Measurements from ENCODE around the gene RNASE1.
"Not testable (repeated sequence)": the region's sequence is repeated elsewhere in the genome, so short reads cannot be mapped to it uniquely, and the experiment has no call there.

Gene RNASE1

GRCh38 chr14:20802341-20803084 is at the start of gene RNASE1:
Gene RNASE1 (minus strand): TSS chr14:20802844. CDS start chr14:20802068, 776 bp downstream.
- H3K27ac Mint-ChIP-seq = peak within 1 kb of the TSS; percentile 51
- ATAC-seq = no peak
- H3K4me1 Mint-ChIP-seq = peaks cover 49% of the 10 kb centered on the region
- H3K36me3 Mint-ChIP-seq = no peaks in the 10 kb centered on the region
- no peaks in the 10 kb centered on the region for H3K9me3 Mint-ChIP-seq
- no peaks in the 10 kb centered on the region for H3K27me3 Mint-ChIP-seq
- no peak within 1 kb of the TSS for H3K4me3 Mint-ChIP-seq

GRCh38 chr14:20848955-20849570 is 46.4 kb upstream of the RNASE1 start:
- Mint-ChIP-seq H3K27me3 (no peaks in the 10 kb centered on the region), H3K27ac (peak overlapping the region; percentile 5), H3K9me3 (no peaks in the 10 kb centered on the region), H3K36me3 (no peaks in the 10 kb centered on the region), H3K4me1 (peaks cover 15% of the 10 kb centered on the region), H3K4me3 (no peak overlapping the region)
- ATAC-seq = no peak

- H3K4me1 Mint-ChIP-seq = peaks cover 15% of the 10 kb centered on the region
- no peak for ATAC-seq
- no peaks in the 10 kb centered on the region for H3K9me3 Mint-ChIP-seq
- H3K36me3 Mint-ChIP-seq = no peaks in the 10 kb centered on the region
- peak overlapping the region; percentile 5 for H3K27ac Mint-ChIP-seq
- no peaks in the 10 kb centered on the region for H3K27me3 Mint-ChIP-seq
- H3K4me3 Mint-ChIP-seq = no peak overlapping the region
These were observed 45.8 kb upstream of the RNASE1 start for GRCh38 chr14:20848316-20848954.

- H3K36me3 Mint-ChIP-seq = no peaks in the 10 kb centered on the region
These were observed 43.9 kb upstream of the RNASE1 start for GRCh38 chr14:20846560-20846959.

GRCh38 chr14:20841096-20841495 is 38.5 kb upstream of the RNASE1 start:
- no peak for ATAC-seq
- Mint-ChIP-seq H3K36me3 (no peaks in the 10 kb centered on the region), H3K27me3 (no peaks in the 10 kb centered on the region), H3K27ac (no peak overlapping the region), H3K4me3 (no peak overlapping the region), H3K4me1 (peaks cover 2% of the 10 kb centered on the region), H3K9me3 (no peaks in the 10 kb centered on the region)

More at GRCh38 chr14:20846560-20846959, 43.9 kb upstream of the RNASE1 start:
- no peak for ATAC-seq
- no peak overlapping the region for H3K4me3 Mint-ChIP-seq
- no peaks in the 10 kb centered on the region for H3K27me3 Mint-ChIP-seq
- H3K4me1 Mint-ChIP-seq = peaks cover 15% of the 10 kb centered on the region
- H3K9me3 Mint-ChIP-seq = no peaks in the 10 kb centered on the region
- no peak overlapping the region for H3K27ac Mint-ChIP-seq

- Mint-ChIP-seq H3K9me3 (peaks cover 6% of the 10 kb centered on the region), H3K36me3 (no peaks in the 10 kb centered on the region), H3K27me3 (no peaks in the 10 kb centered on the region), H3K4me3 (no peak overlapping the region), H3K4me1 (no peaks in the 10 kb centered on the region), H3K27ac (no peak overlapping the region)
- ATAC-seq = no peak
These were observed 35.2 kb upstream of the RNASE1 start for GRCh38 chr14:20837831-20838230.

- H3K4me3 Mint-ChIP-seq = no peak overlapping the region
- H3K36me3 Mint-ChIP-seq = no peaks in the 10 kb centered on the region
These were observed 34.2 kb upstream of the RNASE1 start for GRCh38 chr14:20836668-20837338.

GRCh38 chr14:20834899-20835298 is 32.3 kb upstream of the RNASE1 start:
- H3K36me3 Mint-ChIP-seq = no peaks in the 10 kb centered on the region
- no peaks in the 10 kb centered on the region for H3K27me3 Mint-ChIP-seq
- H3K9me3 Mint-ChIP-seq = peaks cover 6% of the 10 kb centered on the region
- H3K27ac Mint-ChIP-seq = no peak overlapping the region
- ATAC-seq = no peak
- H3K4me3 Mint-ChIP-seq = no peak overlapping the region
- no peaks in the 10 kb centered on the region for H3K4me1 Mint-ChIP-seq

More at GRCh38 chr14:20836668-20837338, 34.2 kb upstream of the RNASE1 start:
- no peak overlapping the region for H3K27ac Mint-ChIP-seq
- no peaks in the 10 kb centered on the region for H3K27me3 Mint-ChIP-seq
- peaks cover 6% of the 10 kb centered on the region for H3K9me3 Mint-ChIP-seq
- no peak for ATAC-seq
- H3K4me1 Mint-ChIP-seq = no peaks in the 10 kb centered on the region

- Mint-ChIP-seq H3K4me1 (peaks cover 9% of the 10 kb centered on the region), H3K9me3 (peaks cover 10% of the 10 kb centered on the region), H3K27me3 (no peaks in the 10 kb centered on the region), H3K4me3 (no peak overlapping the region), H3K36me3 (no peaks in the 10 kb centered on the region), H3K27ac (no peak overlapping the region)
- no peak for ATAC-seq
These were observed 28.2 kb upstream of the RNASE1 start for GRCh38 chr14:20830831-20831230.

GRCh38 chr14:20828024-20828694 is 25.5 kb upstream of the RNASE1 start:
- not testable (repeated sequence) for H3K9me3 Mint-ChIP-seq, H3K36me3 Mint-ChIP-seq, H3K4me1 Mint-ChIP-seq, H3K27me3 Mint-ChIP-seq, H3K4me3 Mint-ChIP-seq, ATAC-seq
- H3K27ac Mint-ChIP-seq = peak overlapping the region; percentile 36

- H3K27ac Mint-ChIP-seq = peak overlapping the region; percentile 36
- H3K4me3 Mint-ChIP-seq = no peak overlapping the region
- H3K4me1 Mint-ChIP-seq = peaks cover 9% of the 10 kb centered on the region
- no peak for ATAC-seq
- no peaks in the 10 kb centered on the region for H3K27me3 Mint-ChIP-seq
- H3K36me3 Mint-ChIP-seq = no peaks in the 10 kb centered on the region
- H3K9me3 Mint-ChIP-seq = peaks cover 7% of the 10 kb centered on the region
These were observed 24.7 kb upstream of the RNASE1 start for GRCh38 chr14:20827326-20827725.

- Mint-ChIP-seq H3K27ac (peak overlapping the region; percentile 36), H3K4me1 (peaks cover 10% of the 10 kb centered on the region)
- H3K36me3 Mint-ChIP-seq, ATAC-seq, H3K9me3 Mint-ChIP-seq, H3K4me3 Mint-ChIP-seq, H3K27me3 Mint-ChIP-seq: not testable (repeated sequence)
These were observed 24.0 kb upstream of the RNASE1 start for GRCh38 chr14:20826666-20827065.

GRCh38 chr14:20823859-20824258 is 21.2 kb upstream of the RNASE1 start:
- H3K9me3 Mint-ChIP-seq = peaks cover 7% of the 10 kb centered on the region
- no peaks in the 10 kb centered on the region for H3K27me3 Mint-ChIP-seq
- H3K4me1 Mint-ChIP-seq = peaks cover 16% of the 10 kb centered on the region
- no peaks in the 10 kb centered on the region for H3K36me3 Mint-ChIP-seq
- ATAC-seq = no peak
- no peak overlapping the region for H3K27ac Mint-ChIP-seq
- H3K4me3 Mint-ChIP-seq = no peak overlapping the region

GRCh38 chr14:20821521-20822108 is 19.0 kb upstream of the RNASE1 start:
- not testable (repeated sequence) for H3K9me3 Mint-ChIP-seq, H3K27me3 Mint-ChIP-seq, H3K36me3 Mint-ChIP-seq, H3K27ac Mint-ChIP-seq, ATAC-seq, H3K4me3 Mint-ChIP-seq
- H3K4me1 Mint-ChIP-seq = peaks cover 19% of the 10 kb centered on the region
